Gastroesophageal sphincter (tissue), 4 donors: ENCODE results near the gene QPRT. TPM values are rescaled to one million over a fixed set of nuclear protein-coding genes. Genes with fewer than 3 reads are reported as not detected.
"Not testable (repeated sequence)": the region's sequence is repeated elsewhere in the genome, so short reads cannot be mapped to it uniquely, and the experiment has no call there.

Experiments used
- ATAC-seq: fragments of 150-250 bp; one replicate; pipeline ENCODE4 v1.9.1; 2016; ENCODE audit warnings: mild to moderate bottlenecking, moderate library complexity
- H3K27ac ChIP-seq, 4 donors: fragments of 200-600 bp; sonication (generic) in 3 of 4; 1 replicate in 3 of 4; 2 replicates in 1 of 4; pipeline ENCODE4 v1.5.1; 2016 to 2019
- H3K27me3 ChIP-seq: fragments of 200-600 bp; sonication (generic); one replicate; pipeline ENCODE4 v1.5.1; 2019
- H3K36me3 ChIP-seq, 2 donors: fragments of 200-600 bp; sonication (generic); one replicate each; pipeline ENCODE4 v1.5.1; 2019; ENCODE audit warnings: control low read depth in 1 of 2
- H3K4me1 ChIP-seq, 3 donors: fragments of 200-600 bp; sonication (generic); 1 replicate in 2 of 3; 2 replicates in 1 of 3; pipeline ENCODE4 v1.5.1; 2016 to 2019; ENCODE audit warnings: control low read depth in 2 of 3
- H3K4me3 ChIP-seq, 2 donors: fragments of 200-600 bp; sonication (generic); one replicate each; pipeline ENCODE4 v1.5.1; 2019; ENCODE audit warnings: mild to moderate bottlenecking in 1 of 2, moderate library complexity in 1 of 2
- H3K9me3 ChIP-seq, 3 donors: fragments of 200-600 bp; sonication (generic); one replicate each; pipeline ENCODE4 v1.5.1; 2017 to 2019; ENCODE audit warnings: control low read depth in 2 of 3
- CTCF ChIP-seq, 4 experiments: fragments of 200-600 bp in 2 of 4; fragments of 450-650 bp in 2 of 4; sonication (generic) in 1 of 4; IDR thresholded peaks; one replicate each; pipeline ENCODE4 v1.5.1; 2017 to 2019; ENCODE audit warnings: antibody characterized with exemption in 4 of 4, mild to moderate bottlenecking in 2 of 4, moderate library complexity in 2 of 4
- EP300 ChIP-seq: sonication (generic); formaldehyde crosslinking; IDR thresholded peaks from one replicate; pipeline ENCODE4 v1.6.1; 2017; ENCODE audit warnings: antibody characterized with exemption, mild to moderate bottlenecking
- POLR2A ChIP-seq, 2 donors: fragments of 450-650 bp; IDR thresholded peaks; one replicate each; pipeline ENCODE4 v1.6.1; 2017; ENCODE audit warnings: antibody characterized with exemption in 2 of 2, mild to moderate bottlenecking in 2 of 2, moderate library complexity in 1 of 2
- POLR2AphosphoS5 ChIP-seq: sonication (generic); formaldehyde crosslinking; IDR thresholded peaks from one replicate; pipeline ENCODE4 v1.6.1; 2017; ENCODE audit warnings: antibody characterized with exemption
- WGBS, 2 donors: methylation state at CpG; one replicate each; pipeline ENCODE4 v1.1.5; 2018; ENCODE audit warnings: low coverage in 1 of 2; 5-methylcytosine and 5-hydroxymethylcytosine counted together
- total RNA-seq, 4 donors: library from RNA; depleted of rRNA; stranded (reverse); fragments of >200 nt; gene quantifications; one replicate each; pipeline ENCODE4 v1.1.0, GENCODE V29; 2016

QPRT gene
- total RNA-seq, 4 donors from 2014 or later, result 0.62 to 6.7 (median 4.3) TPM

GRCh38 chr16:29745121-29745852 lies 66.3 kb downstream of the QPRT start:
- Histone ChIP-seq H3K9me3 (no peaks in the 10 kb centered on the region), H3K4me1 (no peaks in the 10 kb centered on the region), H3K4me3 (peak overlapping the region; percentile 17 to 42), H3K27me3 (peaks cover 22% of the 10 kb centered on the region), H3K27ac (peak overlapping the region in 1 of 4 donors; percentile 42), H3K36me3 (no peaks in the 10 kb centered on the region)
- ATAC-seq, result no peak
- WGBS, 2 donors, result 59 to 70% methylated on average over 3 to 4 of the region's 16 CpGs
- TF ChIP-seq POLR2AphosphoS5, result no peak
- TF ChIP-seq CTCF (IDR thresholded peaks at IDR 0.05), result no peak
- no peak for TF ChIP-seq POLR2A (IDR thresholded peaks at IDR 0.05)
- no peak for TF ChIP-seq EP300

- no CpG with 5 or more reads among the region's 12 CpGs for WGBS, 2 donors
- H3K4me1 ChIP-seq, result no peaks in the 10 kb centered on the region
- TF ChIP-seq POLR2A (IDR thresholded peaks at IDR 0.05) (no peak), EP300 (no peak), CTCF (IDR thresholded peaks at IDR 0.05) (no peak), POLR2AphosphoS5 (no peak)
- peak; percentile 74 for ATAC-seq
- no peaks in the 10 kb centered on the region for H3K36me3 ChIP-seq
- no peaks in the 10 kb centered on the region for H3K9me3 ChIP-seq
- peak within 1 kb of the TSS; percentile 17 to 42 for H3K4me3 ChIP-seq
- H3K27ac ChIP-seq, result peak within 1 kb of the TSS in 1 of 4 donors; percentile 42
- H3K27me3 ChIP-seq, result peaks cover 22% of the 10 kb centered on the region
These were observed 66.9 kb downstream of the QPRT start, which contains the start of gene C16orf54 for GRCh38 chr16:29745853-29746345. Gene C16orf54, minus strand, starts transcription at chr16:29745990. Its CDS starts 1,039 bp downstream, at chr16:29744951.

- H3K4me1 ChIP-seq, H3K27ac ChIP-seq, H3K9me3 ChIP-seq, H3K4me3 ChIP-seq, H3K36me3 ChIP-seq, ATAC-seq: not testable (repeated sequence)
- WGBS, 2 donors, result 53 to 76% methylated on average over 4 of the region's 4 CpGs
- H3K27me3 ChIP-seq, result peaks cover 21% of the 10 kb centered on the region
These were observed 67.5 kb downstream of the QPRT start for GRCh38 chr16:29746518-29746917.

Other genes with a start within 250 kb of the QPRT start
- 1 to 10 TPM; 5.4 to 8.4 (median 7.4) TPM for gene BOLA2, start 224.8 kb upstream of the QPRT start, total RNA-seq
- 10 to 100 TPM; 11.4 to 30.7 (median 19.4) TPM for gene SLX1B, start 224.6 kb upstream of the QPRT start, total RNA-seq
- gene SULT1A4, start 219.3 kb upstream of the QPRT start, total RNA-seq, result 10 to 100 TPM; 10.3 to 22.2 (median 14.8) TPM
- gene NPIPB12, start 172.8 kb upstream of the QPRT start, total RNA-seq, result 100 to 1,000 TPM in 1 of 4 donors, 10 to 100 TPM in 2, 1 to 10 TPM in 1; 8.0 to 139 (median 42.1) TPM
- gene SPN, start 15.9 kb upstream of the QPRT start, total RNA-seq, result 1 to 10 TPM in 3 of 4 donors, not detected in 1; 1.2 to 2.3 (median 2.0) TPM
- 1 to 10 TPM in 2 of 4 donors, under 1 TPM in 2; 0.32 to 2.7 (median 1.3) TPM for gene C16orf54, start 66.8 kb downstream of the QPRT start, total RNA-seq
- not detected for gene ZG16, start 99.1 kb downstream of the QPRT start, total RNA-seq
- gene KIF22, start 111.6 kb downstream of the QPRT start, total RNA-seq, result 10 to 100 TPM in 3 of 4 donors, 1 to 10 TPM in 1; 9.4 to 17.3 (median 12.8) TPM
- 100 to 1,000 TPM in 3 of 4 donors, 10 to 100 TPM in 1; 86.3 to 212 (median 116) TPM for gene MAZ, start 127.3 kb downstream of the QPRT start, total RNA-seq
- 10 to 100 TPM in 1 of 4 donors, 1 to 10 TPM in 3; 4.2 to 13.5 (median 6.0) TPM for gene PRRT2, start 133.0 kb downstream of the QPRT start, total RNA-seq
- gene PAGR1, start 137.0 kb downstream of the QPRT start, total RNA-seq, result 10 to 100 TPM; 19.3 to 29.6 (median 20.2) TPM
- gene MVP, start 141.3 kb downstream of the QPRT start, total RNA-seq, result 100 to 1,000 TPM in 3 of 4 donors, 10 to 100 TPM in 1; 82.2 to 162 (median 129) TPM
- 100 to 1,000 TPM; 119 to 167 (median 130) TPM for gene CDIPT, start 184.0 kb downstream of the QPRT start, total RNA-seq
- 1 to 10 TPM in 3 of 4 donors, not detected in 1; 1.1 to 1.6 (median 1.1) TPM for gene SEZ6L2, start 220.4 kb downstream of the QPRT start, total RNA-seq
- under 1 TPM in 1 of 4 donors, not detected in 3; 0.42 TPM for gene ASPHD1, start 221.3 kb downstream of the QPRT start, total RNA-seq
- gene KCTD13, start 247.0 kb downstream of the QPRT start, total RNA-seq, result 10 to 100 TPM; 12.0 to 30.7 (median 20.1) TPM